HepG2 (cell line): ENCODE measurements around the gene TERC. TPM values are rescaled to one million over a fixed set of nuclear protein-coding genes. Genes with fewer than 3 reads are reported as not detected.

Experiments used
- ATAC-seq: fragments of 200-7000 bp; cut with Tn5 transposase; 3 replicates; pipeline ENCODE4 v1.9.1; 2020; ENCODE audit warnings: mild to moderate bottlenecking, moderate library complexity
- BruUV-seq: library from RNA; stranded (reverse); fragments of 400-500 nt; replicated peaks from 2 replicates; lab custom pipeline; 2021; lab: Mats Ljungman, UMichigan
- CTCF ChIA-PET: fragments of 300-600 bp; formaldehyde crosslinking; extraction: SDS; loops from one replicate; lab custom pipeline; 2021; ENCODE audit warnings: low total read pairs, inconsistent platforms, low intra/inter-chr PET ratio; lab: Yijun Ruan, JAX
- POLR2A ChIA-PET: fragments of 350-600 bp; sonication (Branson Sonifier 250); formaldehyde crosslinking; loops from one replicate; lab custom pipeline; 2020; ENCODE audit warnings: antibody characterized with exemption, inconsistent platforms; lab: Yijun Ruan, JAX
- DNase-seq: peaks from one replicate; pipeline ENCODE4 v3.0.0-alpha.2; 2015; ENCODE audit warnings: low spot score
- FAIRE-seq: peaks from 3 replicates; lab custom pipeline; 2011; peaks lifted over from hg19 to GRCh38; lab: Jason Lieb, UNC
- H2AFZ ChIP-seq: one replicate; pipeline ENCODE4 v1.6.1; 2011; ENCODE audit warnings: low read length, inconsistent platforms
- H3K27ac ChIP-seq: fragments of 300-600 bp; 3 replicates; pipeline ENCODE4 v1.8.0; 2011; ENCODE audit warnings: mixed run types, mild to moderate bottlenecking, mixed read lengths, low read length, inconsistent platforms; ENCODE audit not compliant: insufficient read depth; ENCODE audit errors: extremely low read length
- H3K27me3 ChIP-seq, 2 experiments: fragments of 200-600 bp in 1 of 2; 2 replicates in 1 of 2; 3 replicates in 1 of 2; pipeline versions ENCODE4 v1.6.0 to v1.8.0; 2011; ENCODE audit warnings: low read length in 2 of 2, mild to moderate bottlenecking in 2 of 2, moderate library complexity in 2 of 2, inconsistent platforms in 1 of 2; ENCODE audit not compliant: insufficient read depth in 2 of 2, control insufficient read depth in 1 of 2
- H3K36me3 ChIP-seq, 2 experiments: fragments of 200-600 bp in 1 of 2; replicated peaks in 1 of 2; 2 replicates in 1 of 2; 3 replicates in 1 of 2; pipeline versions ENCODE4 v1.5.1 to v1.8.0; 2011; ENCODE audit warnings: low read length in 2 of 2, inconsistent platforms in 1 of 2; ENCODE audit not compliant: insufficient read depth in 2 of 2, control insufficient read depth in 1 of 2
- H3K4me1 ChIP-seq: 2 replicates; pipeline ENCODE4 v1.5.1; 2012; ENCODE audit warnings: low read length, inconsistent platforms; ENCODE audit not compliant: insufficient read depth
- H3K4me2 ChIP-seq: 2 replicates; pipeline ENCODE4 v1.6.0; 2011; ENCODE audit warnings: low read depth, low read length, inconsistent platforms
- H3K4me3 ChIP-seq, 3 experiments: fragments of 200-600 bp in 1 of 3; sonication (generic), shearing (Covaris generic) in 1 of 3; replicated peaks in 1 of 3; 2 replicates each; pipeline ENCODE4 v1.5.1; 2011 to 2016; ENCODE audit warnings: low read length in 3 of 3, inconsistent platforms in 2 of 3, low read depth in 2 of 3, mild to moderate bottlenecking in 2 of 3, control low read depth in 1 of 3, mixed read lengths in 1 of 3; ENCODE audit not compliant: insufficient read depth in 1 of 3
- H3K79me2 ChIP-seq: one replicate; pipeline ENCODE4 v1.6.1; 2011; ENCODE audit warnings: low read length, inconsistent platforms; ENCODE audit not compliant: insufficient read depth
- H3K9ac ChIP-seq: 2 replicates; pipeline ENCODE4 v1.6.0; 2011; ENCODE audit warnings: mild to moderate bottlenecking, low read depth, low read length, inconsistent platforms; ENCODE audit not compliant: insufficient read depth
- H3K9me3 ChIP-seq: 2 replicates; pipeline ENCODE4 v1.5.1; 2012; ENCODE audit warnings: mild to moderate bottlenecking, low read length
- H4K20me1 ChIP-seq: 2 replicates; pipeline ENCODE4 v1.6.0; 2011; ENCODE audit warnings: inconsistent platforms, mild to moderate bottlenecking, low read length, moderate library complexity; ENCODE audit not compliant: insufficient read depth
- AGO2 ChIP-seq: fragments of 200-400 bp; formaldehyde crosslinking; optimal IDR thresholded peaks from 2 replicates; pipeline ENCODE3; 2017; ENCODE audit warnings: mild to moderate bottlenecking, low read depth, low read length, moderate library complexity
- EHMT2 ChIP-seq: fragments of 200-600 bp; sonication (generic); IDR thresholded peaks from 2 replicates; pipeline ENCODE4 v1.7.0; 2017; ENCODE audit warnings: antibody characterized with exemption, low read depth, low read length, borderline replicate concordance
- ELF4 ChIP-seq: sonication (generic); formaldehyde crosslinking; IDR thresholded peaks from 2 replicates; pipeline ENCODE4 v1.5.0; 2020; ENCODE audit warnings: missing genetic modification reagents, mild to moderate bottlenecking, moderate library complexity, borderline replicate concordance
- FOXM1 ChIP-seq: sonication (generic); formaldehyde crosslinking; IDR thresholded peaks from 2 replicates; pipeline ENCODE4 v1.5.0; 2020; ENCODE audit warnings: missing genetic modification reagents
- KDM6A ChIP-seq: IDR thresholded peaks from 2 replicates; pipeline ENCODE4 v1.6.1; 2016; ENCODE audit warnings: low read depth
- NFIC ChIP-seq: IDR thresholded peaks from 2 replicates; pipeline ENCODE4 v1.6.1; 2012; ENCODE audit warnings: mild to moderate bottlenecking, low read length, inconsistent platforms
- XBP1 ChIP-seq: sonication (generic); formaldehyde crosslinking; IDR thresholded peaks from 2 replicates; pipeline ENCODE4 v1.5.0; 2020; ENCODE audit warnings: missing genetic modification reagents
- ZBTB44 ChIP-seq: sonication (generic); formaldehyde crosslinking; IDR thresholded peaks from 2 replicates; pipeline ENCODE4 v1.4.0; 2020; ENCODE audit warnings: missing genetic modification reagents
- ZNF615 ChIP-seq: sonication (generic); formaldehyde crosslinking; IDR thresholded peaks from 2 replicates; pipeline ENCODE4 v1.5.0; 2020; ENCODE audit warnings: mild to moderate bottlenecking, missing genetic modification reagents, borderline replicate concordance
- whole genome bisulfite sequencing: methylation state at CpG from one replicate; pipeline ENCODE4 v1.1.6; 2017; ENCODE audit warnings: low lambda C conversion rate; 5-methylcytosine and 5-hydroxymethylcytosine counted together
- in situ Hi-C: cut with HindIII; loops from 2 replicates; pipeline ENCODE4 v1.10.0; 2017; ENCODE audit warnings: low pct_unique_long_range_greater_than_20kb; ENCODE audit not compliant: extremely low pct_ligation_motif_present
- intact Hi-C: fragments of 100-400 bp; cut with micrococcal nuclease; formaldehyde crosslinking; loops from one replicate; pipeline ENCODE4 v1.10.0; 2022; ENCODE audit not compliant: unreplicated experiment
- polyA plus RNA-seq, 8 experiments: library from polyadenylated mRNA; depleted of rRNA in 3 of 8; stranded (reverse) in 7 of 8; unstranded in 1 of 8; fragments of >200 nt; fragmentation: Illumina TruSeq in 4 of 8; extraction: Trizol in 4 of 8; gene quantifications; 2 replicates each; pipeline versions ENCODE4 v1.2.1 to v1.2.3, GENCODE V29; 2011 to 2016; ENCODE audit warnings: low read depth in 4 of 8, missing spikeins in 1 of 8, mixed read lengths in 1 of 8; ENCODE audit not compliant: insufficient read depth in 1 of 8
- total RNA-seq, 5 experiments: library from RNA; depleted of rRNA; stranded (reverse); fragments of >200 nt; fragmentation: Illumina TruSeq; extraction: Trizol; gene quantifications; 2 replicates each; pipeline ENCODE4 v1.2.3, GENCODE V29; 2016; ENCODE audit warnings: low read depth in 1 of 5
- TF ChIP-seq, protein P1 (sequence below): sonication (generic); formaldehyde crosslinking; IDR thresholded peaks from 2 replicates; pipeline ENCODE4 v1.4.0; 2020; ENCODE audit warnings: missing genetic modification reagents, borderline replicate concordance
- TF ChIP-seq, protein P2 (sequence below): sonication (generic); formaldehyde crosslinking; IDR thresholded peaks from 2 replicates; pipeline ENCODE4 v1.4.0; 2020; ENCODE audit warnings: mild to moderate bottlenecking, missing genetic modification reagents
- TF ChIP-seq, protein P3 (sequence below): sonication (generic); formaldehyde crosslinking; IDR thresholded peaks from 2 replicates; pipeline ENCODE4 v1.4.0; 2020; ENCODE audit warnings: missing genetic modification reagents, mild to moderate bottlenecking, borderline replicate concordance

TERC gene
- total and polyA plus RNA-seq, 2 of the 13 experiments (the other 11 are each of a cell fraction or from before 2014, with no cell fraction given) = 1.3 to 74.6 TPM

GRCh38 chr3:169739067-169739466 is 25.8 kb downstream of the TERC start:
- Histone ChIP-seq H4K20me1 (no peaks in the 10 kb centered on the region), H3K27me3 (no peaks in the 10 kb centered on the region), H3K9me3 (no peaks in the 10 kb centered on the region), H3K4me2 (no peak overlapping the region), H2AFZ (no peak overlapping the region), H3K4me3 (no peak overlapping the region), H3K27ac (no peak overlapping the region), H3K79me2 (no peaks in the 10 kb centered on the region), H3K36me3 (no peaks in the 10 kb centered on the region), H3K4me1 (no peaks in the 10 kb centered on the region), H3K9ac (no peak overlapping the region)
- TF ChIP-seq XBP1 (CRISPR knock-in tag) = no peak
- TF ChIP-seq, protein P1, sequence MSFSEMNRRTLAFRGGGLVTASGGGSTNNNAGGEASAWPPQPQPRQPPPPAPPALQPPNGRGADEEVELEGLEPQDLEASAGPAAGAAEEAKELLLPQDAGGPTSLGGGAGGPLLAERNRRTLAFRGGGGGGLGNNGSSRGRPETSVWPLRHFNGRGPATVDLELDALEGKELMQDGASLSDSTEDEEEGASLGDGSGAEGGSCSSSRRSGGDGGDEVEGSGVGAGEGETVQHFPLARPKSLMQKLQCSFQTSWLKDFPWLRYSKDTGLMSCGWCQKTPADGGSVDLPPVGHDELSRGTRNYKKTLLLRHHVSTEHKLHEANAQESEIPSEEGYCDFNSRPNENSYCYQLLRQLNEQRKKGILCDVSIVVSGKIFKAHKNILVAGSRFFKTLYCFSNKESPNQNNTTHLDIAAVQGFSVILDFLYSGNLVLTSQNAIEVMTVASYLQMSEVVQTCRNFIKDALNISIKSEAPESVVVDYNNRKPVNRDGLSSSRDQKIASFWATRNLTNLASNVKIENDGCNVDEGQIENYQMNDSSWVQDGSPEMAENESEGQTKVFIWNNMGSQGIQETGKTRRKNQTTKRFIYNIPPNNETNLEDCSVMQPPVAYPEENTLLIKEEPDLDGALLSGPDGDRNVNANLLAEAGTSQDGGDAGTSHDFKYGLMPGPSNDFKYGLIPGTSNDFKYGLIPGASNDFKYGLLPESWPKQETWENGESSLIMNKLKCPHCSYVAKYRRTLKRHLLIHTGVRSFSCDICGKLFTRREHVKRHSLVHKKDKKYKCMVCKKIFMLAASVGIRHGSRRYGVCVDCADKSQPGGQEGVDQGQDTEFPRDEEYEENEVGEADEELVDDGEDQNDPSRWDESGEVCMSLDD (CRISPR knock-in tag) = no peak
- TF ChIP-seq, protein P2, sequence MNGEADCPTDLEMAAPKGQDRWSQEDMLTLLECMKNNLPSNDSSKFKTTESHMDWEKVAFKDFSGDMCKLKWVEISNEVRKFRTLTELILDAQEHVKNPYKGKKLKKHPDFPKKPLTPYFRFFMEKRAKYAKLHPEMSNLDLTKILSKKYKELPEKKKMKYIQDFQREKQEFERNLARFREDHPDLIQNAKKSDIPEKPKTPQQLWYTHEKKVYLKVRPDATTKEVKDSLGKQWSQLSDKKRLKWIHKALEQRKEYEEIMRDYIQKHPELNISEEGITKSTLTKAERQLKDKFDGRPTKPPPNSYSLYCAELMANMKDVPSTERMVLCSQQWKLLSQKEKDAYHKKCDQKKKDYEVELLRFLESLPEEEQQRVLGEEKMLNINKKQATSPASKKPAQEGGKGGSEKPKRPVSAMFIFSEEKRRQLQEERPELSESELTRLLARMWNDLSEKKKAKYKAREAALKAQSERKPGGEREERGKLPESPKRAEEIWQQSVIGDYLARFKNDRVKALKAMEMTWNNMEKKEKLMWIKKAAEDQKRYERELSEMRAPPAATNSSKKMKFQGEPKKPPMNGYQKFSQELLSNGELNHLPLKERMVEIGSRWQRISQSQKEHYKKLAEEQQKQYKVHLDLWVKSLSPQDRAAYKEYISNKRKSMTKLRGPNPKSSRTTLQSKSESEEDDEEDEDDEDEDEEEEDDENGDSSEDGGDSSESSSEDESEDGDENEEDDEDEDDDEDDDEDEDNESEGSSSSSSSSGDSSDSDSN (CRISPR knock-in tag) = no peak
- TF ChIP-seq NFIC = no peak
- TF ChIP-seq ELF4 (CRISPR knock-in tag) = no peak
- TF ChIP-seq EHMT2 = no peak
- no peak for TF ChIP-seq ZBTB44 (CRISPR knock-in tag)
- TF ChIP-seq, protein P3, sequence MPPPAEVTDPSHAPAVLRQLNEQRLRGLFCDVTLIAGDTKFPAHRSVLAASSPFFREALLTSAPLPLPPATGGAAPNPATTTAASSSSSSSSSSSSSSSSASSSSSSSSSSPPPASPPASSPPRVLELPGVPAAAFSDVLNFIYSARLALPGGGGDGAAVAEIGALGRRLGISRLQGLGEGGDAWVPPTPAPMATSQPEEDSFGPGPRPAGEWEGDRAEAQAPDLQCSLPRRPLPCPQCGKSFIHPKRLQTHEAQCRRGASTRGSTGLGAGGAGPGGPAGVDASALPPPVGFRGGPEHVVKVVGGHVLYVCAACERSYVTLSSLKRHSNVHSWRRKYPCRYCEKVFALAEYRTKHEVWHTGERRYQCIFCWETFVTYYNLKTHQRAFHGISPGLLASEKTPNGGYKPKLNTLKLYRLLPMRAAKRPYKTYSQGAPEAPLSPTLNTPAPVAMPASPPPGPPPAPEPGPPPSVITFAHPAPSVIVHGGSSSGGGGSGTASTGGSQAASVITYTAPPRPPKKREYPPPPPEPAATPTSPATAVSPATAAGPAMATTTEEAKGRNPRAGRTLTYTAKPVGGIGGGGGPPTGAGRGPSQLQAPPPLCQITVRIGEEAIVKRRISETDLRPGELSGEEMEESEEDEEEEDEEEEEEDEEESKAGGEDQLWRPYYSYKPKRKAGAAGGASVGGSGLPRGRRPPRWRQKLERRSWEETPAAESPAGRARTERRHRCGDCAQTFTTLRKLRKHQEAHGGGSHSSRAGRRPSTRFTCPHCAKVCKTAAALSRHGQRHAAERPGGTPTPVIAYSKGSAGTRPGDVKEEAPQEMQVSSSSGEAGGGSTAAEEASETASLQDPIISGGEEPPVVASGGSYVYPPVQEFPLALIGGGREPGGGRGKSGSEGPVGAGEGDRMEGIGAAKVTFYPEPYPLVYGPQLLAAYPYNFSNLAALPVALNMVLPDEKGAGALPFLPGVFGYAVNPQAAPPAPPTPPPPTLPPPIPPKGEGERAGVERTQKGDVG (CRISPR knock-in tag) = no peak
- TF ChIP-seq FOXM1 (CRISPR knock-in tag) = no peak
- TF ChIP-seq KDM6A (CRISPR knock-in tag) = no peak
- no peak for TF ChIP-seq AGO2
- no peak for TF ChIP-seq ZNF615 (CRISPR knock-in tag)
- intact Hi-C loops = no loop called here
- WGBS = 45% methylated on average over 2 of the region's 2 CpGs
- in situ Hi-C loops = no loop called here
- CTCF ChIA-PET = no interaction called here
- DNase-seq = no peak
- FAIRE-seq = no peak
- BruUV-seq = no TSS peak
- ATAC-seq = no peak
- POLR2A ChIA-PET = no interaction called here
